Activated CD8-positive, alpha-beta memory T cell treated with anti-CD3 and anti-CD28 coated beads, Interleukin-2, amount 50 U/mL, for 4 hours (primary cell): ENCODE data around the gene OVCH1.
"Not testable (repeated sequence)": the region's sequence is repeated elsewhere in the genome, so short reads cannot be mapped to it uniquely, and the experiment has no call there.

Experiments used
- DNase-seq: peaks from one replicate; pipeline ENCODE4 v3.0.0-alpha.2; 2020

Gene OVCH1

GRCh38 chr12:29396774-29397173 is 100.7 kb downstream of the OVCH1 start:
- DNase-seq = no peak

- DNase-seq = no peak
Observed at GRCh38 chr12:29395356-29395755, 102.1 kb downstream of the OVCH1 start.

- DNase-seq = peak; percentile 30
Observed at GRCh38 chr12:29390419-29390818, 107.1 kb downstream of the OVCH1 start.

GRCh38 chr12:29389295-29389919 is 108.1 kb downstream of the OVCH1 start:
- no peak for DNase-seq

- DNase-seq = not testable (repeated sequence)
Observed at GRCh38 chr12:29386084-29386680, 111.3 kb downstream of the OVCH1 start.

- DNase-seq = not testable (repeated sequence)
Observed at GRCh38 chr12:29385194-29385593, 112.3 kb downstream of the OVCH1 start.

GRCh38 chr12:29382251-29382650 is 115.2 kb downstream of the OVCH1 start:
- no peak for DNase-seq

GRCh38 chr12:29380536-29381523 is 116.7 kb downstream of the OVCH1 start, which contains the start of gene ERGIC2:
ERGIC2 (minus strand) TSS chr12:29381172; CDS start chr12:29371633, 9,539 bp downstream.
- DNase-seq = peak; percentile 87
